NCI-H1930 (cell line): ENCODE measurements around the gene KCNJ5.

Experiments
- DNase-seq, 2 experiments: peaks; one replicate each; lab custom pipeline; 2025; lab: John Stamatoyannopoulos, UW

The KCNJ5 gene

DNA sequence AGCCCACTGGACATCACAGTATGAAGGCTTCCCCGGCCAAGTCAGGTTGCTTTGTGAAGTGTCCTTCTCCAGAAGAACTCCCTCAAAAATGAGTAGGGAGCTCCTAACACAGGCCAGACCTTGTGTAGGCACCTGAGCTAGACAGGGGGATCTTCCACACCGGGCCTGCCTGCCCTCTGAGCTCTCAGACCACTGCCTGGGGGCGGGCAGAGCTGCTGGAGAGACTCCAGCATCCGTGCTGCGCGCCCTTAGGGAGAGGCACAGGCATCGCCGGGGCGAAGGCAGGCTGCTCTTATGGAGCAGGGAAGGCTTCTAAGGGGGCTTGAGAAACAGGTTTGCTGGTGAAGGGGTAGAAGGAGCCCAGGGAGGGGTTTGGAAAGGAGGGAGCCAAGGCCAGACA is 4.4 kb downstream of the KCNJ5 start:
- DNase-seq = no peak

DNA sequence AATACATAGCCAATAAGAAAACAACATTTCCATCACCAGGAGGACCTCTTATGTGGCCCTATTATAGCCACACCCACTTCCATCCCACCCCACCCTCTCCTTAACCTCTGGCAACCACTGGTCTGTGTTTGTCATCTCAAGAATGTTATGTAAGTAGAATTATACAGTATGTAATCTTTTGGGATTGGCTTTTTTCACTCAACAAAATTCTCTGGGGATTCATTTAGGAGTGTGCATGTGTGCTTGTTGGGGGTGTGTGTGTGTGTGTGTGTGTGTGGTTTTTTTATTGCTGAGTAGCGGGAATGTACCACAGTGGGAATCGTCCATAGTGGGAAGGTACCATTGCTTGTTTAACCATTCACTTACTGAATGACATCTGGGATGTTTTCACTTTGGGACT is 5.2 kb downstream of the KCNJ5 start:
- no peak for DNase-seq

GRCh38 chr11:128897826-128898225 is 6.7 kb downstream of the KCNJ5 start:
- no peak for DNase-seq

GRCh38 chr11:128898580-128899344 is 7.6 kb downstream of the KCNJ5 start:
- DNase-seq = no peak

DNA sequence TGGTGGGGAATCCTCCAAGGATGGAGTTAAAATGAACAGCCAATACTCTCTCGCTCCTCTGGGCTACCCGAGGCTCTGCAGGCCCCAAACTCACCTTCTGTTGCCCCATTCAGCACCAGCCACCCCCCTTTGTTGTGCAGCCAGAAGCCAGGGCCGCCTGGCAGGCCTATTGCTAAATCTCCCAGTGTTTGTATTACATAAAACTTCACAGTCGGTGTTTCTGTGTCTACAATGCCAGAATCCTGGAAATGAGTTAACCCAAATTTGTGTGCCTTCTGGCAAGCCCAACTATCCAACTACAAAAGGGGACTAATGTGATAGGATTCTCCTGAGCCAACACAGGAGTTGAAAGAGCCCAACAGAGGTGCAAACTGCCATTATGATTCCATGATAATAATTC is 9.3 kb downstream of the KCNJ5 start:
- no peak for DNase-seq

GRCh38 chr11:128901653-128902514 is 10.7 kb downstream of the KCNJ5 start:
- DNase-seq = no peak

DNA sequence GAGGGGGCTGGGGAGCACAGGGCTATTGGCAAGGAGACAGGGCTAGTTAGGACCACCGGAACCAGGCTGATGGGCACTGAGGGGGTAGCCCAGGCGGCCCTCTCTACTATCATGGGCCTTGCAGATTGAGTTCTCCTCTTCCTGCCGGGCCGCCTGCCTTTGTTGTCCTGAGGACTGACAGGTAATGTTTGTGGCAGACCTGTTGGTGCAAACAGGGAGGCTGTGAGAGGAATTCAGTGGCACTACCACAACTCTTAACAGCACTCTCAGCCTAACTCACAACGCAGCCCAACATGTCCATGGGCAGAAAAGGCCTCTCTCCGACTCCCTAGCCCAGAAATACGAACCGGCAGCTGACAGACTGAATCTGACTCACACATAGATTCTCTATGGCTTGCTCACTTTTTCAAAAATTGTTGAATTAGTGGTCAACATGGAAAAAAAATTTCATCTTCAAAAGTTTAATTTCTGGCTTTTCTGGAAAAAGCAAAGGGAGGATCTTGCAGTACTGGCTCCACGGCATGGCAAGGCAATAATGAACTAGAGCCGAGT is 11.4 kb downstream of the KCNJ5 start:
- DNase-seq = no peak

GRCh38 chr11:128903248-128904061 is 12.3 kb downstream of the KCNJ5 start:
- no peak for DNase-seq

- DNase-seq = no peak
These were observed 13.1 kb downstream of the KCNJ5 start for GRCh38 chr11:128904303-128904655.

GRCh38 chr11:128904656-128905344 is 13.6 kb downstream of the KCNJ5 start:
- DNase-seq = peak; percentile 37 to 43

DNA sequence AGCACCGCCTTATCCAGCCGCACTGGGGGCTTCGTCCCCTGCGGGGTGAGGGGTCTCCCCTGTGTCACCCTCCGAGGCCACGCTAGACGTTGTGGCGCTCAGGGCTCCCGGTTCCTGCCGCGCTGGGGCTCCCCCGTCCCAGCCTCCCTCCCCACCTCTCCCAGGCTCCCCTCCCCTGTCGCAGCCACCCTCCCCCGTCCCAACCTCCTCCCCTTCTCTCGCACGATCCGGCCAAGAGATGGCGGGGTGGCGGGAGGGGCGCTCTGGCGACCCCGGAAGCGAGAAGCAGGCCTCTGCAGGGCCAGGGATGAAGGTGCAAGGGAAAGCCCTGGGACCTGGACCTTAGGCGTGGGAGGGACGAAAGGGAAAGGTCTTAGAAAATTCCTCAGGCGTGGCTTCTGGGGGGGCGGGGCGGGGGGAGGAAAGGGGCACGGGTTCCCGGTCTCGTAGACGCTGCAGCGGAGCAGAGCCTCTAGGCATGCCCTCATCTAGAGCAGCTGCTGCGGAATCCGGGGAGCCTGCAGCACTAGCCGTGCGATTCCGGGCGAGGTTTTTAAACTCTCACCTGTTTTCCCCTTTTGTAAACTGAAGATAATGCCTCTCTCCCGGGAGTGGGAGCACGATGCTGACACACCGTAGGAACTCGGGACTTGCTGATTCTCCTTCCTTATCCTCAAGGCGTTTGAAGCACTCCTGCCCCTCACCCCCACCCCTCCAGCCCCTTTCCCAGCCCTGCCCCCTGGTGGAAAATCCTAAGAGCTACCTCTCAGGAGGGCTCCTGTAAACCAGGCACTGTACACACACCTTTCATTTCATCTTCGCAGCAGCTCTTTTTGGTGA is 14.4 kb downstream of the KCNJ5 start:
- peak; percentile 48 to 49 for DNase-seq

GRCh38 chr11:128906185-128907050 is 15.3 kb downstream of the KCNJ5 start:
- DNase-seq = no peak

- DNase-seq = no peak
These were observed 16.4 kb downstream of the KCNJ5 start for GRCh38 chr11:128907585-128907984.

DNA sequence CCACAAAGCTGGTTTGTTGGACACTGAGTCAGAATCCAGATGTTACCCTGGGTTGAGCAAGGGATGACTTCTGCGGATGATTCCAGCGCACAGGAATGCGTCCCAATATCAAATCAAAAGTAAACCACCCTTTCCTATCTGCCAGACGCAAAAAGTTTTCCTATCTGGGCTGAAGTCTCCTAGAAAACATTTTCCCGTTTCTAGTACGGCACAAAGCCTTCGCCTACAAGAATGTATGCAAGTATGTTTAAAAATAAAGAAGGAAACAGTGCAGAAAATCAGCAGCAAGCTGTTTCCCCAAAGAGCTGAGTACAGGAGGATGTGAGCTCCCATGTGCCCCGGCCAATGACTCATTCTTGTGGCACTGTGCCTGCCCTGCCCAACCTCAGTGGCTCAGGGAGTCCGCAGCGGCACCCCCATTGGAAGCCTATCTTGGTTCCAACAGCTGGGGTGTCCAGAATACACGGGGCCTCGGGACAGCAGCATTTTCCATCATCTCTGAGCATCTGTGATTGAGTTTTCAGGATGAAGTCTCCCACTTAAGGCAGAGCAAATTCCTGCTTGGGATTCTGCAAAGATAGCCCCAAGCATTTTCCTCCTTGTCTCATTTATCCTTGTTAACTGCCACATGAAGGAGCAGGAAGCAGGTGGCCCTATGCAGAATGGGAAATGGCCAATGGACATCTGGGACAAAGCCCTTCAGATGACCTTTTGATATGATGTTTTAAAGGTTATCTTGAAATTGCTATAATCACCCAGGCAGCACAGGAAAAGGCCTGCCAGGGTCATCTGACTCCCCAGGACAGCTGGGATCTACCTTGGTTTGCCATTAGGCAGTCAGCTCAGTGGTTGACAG is 17.5 kb downstream of the KCNJ5 start:
- no peak for DNase-seq

- no peak for DNase-seq
These were observed 18.4 kb downstream of the KCNJ5 start for GRCh38 chr11:128909438-128910125.

GRCh38 chr11:128910576-128910975 is 19.4 kb downstream of the KCNJ5 start:
- no peak for DNase-seq

DNA sequence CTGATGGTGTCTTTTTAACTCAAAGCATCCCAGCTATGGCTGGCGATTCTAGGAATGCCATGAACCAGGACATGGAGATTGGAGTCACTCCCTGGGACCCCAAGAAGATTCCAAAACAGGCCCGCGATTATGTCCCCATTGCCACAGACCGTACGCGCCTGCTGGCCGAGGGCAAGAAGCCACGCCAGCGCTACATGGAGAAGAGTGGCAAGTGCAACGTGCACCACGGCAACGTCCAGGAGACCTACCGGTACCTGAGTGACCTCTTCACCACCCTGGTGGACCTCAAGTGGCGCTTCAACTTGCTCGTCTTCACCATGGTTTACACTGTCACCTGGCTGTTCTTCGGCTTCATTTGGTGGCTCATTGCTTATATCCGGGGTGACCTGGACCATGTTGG is 20.1 kb downstream of the KCNJ5 start:
- DNase-seq = no peak

- no peak for DNase-seq
These were observed 20.5 kb downstream of the KCNJ5 start for GRCh38 chr11:128911701-128912100.
